ENCODE results near the gene RNASEH2A.

GRCh38 chr19:12769689-12770088 is 36.7 kb upstream of the RNASEH2A start:
- TF ChIP-seq POLR2A (IDR thresholded peaks at IDR 0.05; ENCODE audit: low read length) (no peak), CTCF (IDR thresholded peaks at IDR 0.05) (no peak), POLR2AphosphoS2 (conservative IDR thresholded peaks at IDR 0.05; ENCODE audit: low read length) (no peak)
